ENCODE measurements around the gene HIRA.

GRCh38 chr22:19466126-19466716 lies 34.7 kb upstream of the HIRA start:
- TF ChIP-seq TAF1 (conservative IDR thresholded peaks at IDR 0.05): no peak
- no peak for TF ChIP-seq JUND (IDR thresholded peaks at IDR 0.05)
- TF ChIP-seq CTCF (IDR thresholded peaks at IDR 0.05; ENCODE audit: low read depth, low read length, missing input control): no peak
- no peak for TF ChIP-seq MAX (IDR thresholded peaks at IDR 0.05)
- TF ChIP-seq EGR1 (IDR thresholded peaks at IDR 0.05; ENCODE audit: low read depth in 2 of 2): no peak
- TF ChIP-seq ATF3 (IDR thresholded peaks at IDR 0.05): no peak
- no peak for TF ChIP-seq REST (IDR thresholded peaks at IDR 0.05)
- no peak for TF ChIP-seq FOXA1 (IDR thresholded peaks at IDR 0.05)
- TF ChIP-seq RAD21 (IDR thresholded peaks at IDR 0.05): no peak
- no peak for TF ChIP-seq RXRA (IDR thresholded peaks at IDR 0.05)
- no peak for TF ChIP-seq ZBTB33 (IDR thresholded peaks at IDR 0.05)
- TF ChIP-seq SP1 (IDR thresholded peaks at IDR 0.05): no peak
- TF ChIP-seq GABPA (IDR thresholded peaks at IDR 0.05 in 1 of 2, conservative IDR thresholded peaks at IDR 0.05 in 1 of 2): no peak
- TF ChIP-seq FOXA2 (IDR thresholded peaks at IDR 0.05): no peak
